H1 (cell line): Measurements from ENCODE around the gene GOLGA8F.
"Not testable (repeated sequence)": the region's sequence is repeated elsewhere in the genome, so short reads cannot be mapped to it uniquely, and the experiment has no call there.

Source experiments
- CBX5 ChIP-seq: fragments of 300-800, 300-1000 bp; sonication (generic); IDR thresholded peaks from 2 replicates; pipeline ENCODE4 v1.7.1; 2016; ENCODE audit warnings: antibody characterized with exemption, low read length, low read depth
- CHD2 ChIP-seq: IDR thresholded peaks from 2 replicates; pipeline ENCODE4 v1.6.1; 2012; ENCODE audit warnings: low read length, improper control_type of control experiment
- EZH2 ChIP-seq: fragments of 200-600 bp; sonication (generic); IDR thresholded peaks from 2 replicates; pipeline ENCODE4 v1.7.1; 2012; ENCODE audit warnings: low read depth, mild to moderate bottlenecking, moderate library complexity, low read length, inconsistent platforms; ENCODE audit not compliant: severe bottlenecking
- HDAC6 ChIP-seq: IDR thresholded peaks from one replicate; pipeline ENCODE4 v1.7.1; 2012; ENCODE audit warnings: low read depth, mild to moderate bottlenecking, inconsistent platforms, low read length, moderate library complexity
- KDM5A ChIP-seq: fragments of 200-600 bp; IDR thresholded peaks from 2 replicates; pipeline ENCODE4 v1.7.1; 2012; ENCODE audit warnings: mild to moderate bottlenecking, low read length, inconsistent platforms, mixed read lengths
- POLR2A ChIP-seq, 2 experiments: IDR thresholded peaks; 1 replicate in 1 of 2; 2 replicates in 1 of 2; pipeline ENCODE4 v1.6.1; 2011; ENCODE audit warnings: low read depth in 2 of 2, low read length in 2 of 2, mild to moderate bottlenecking in 2 of 2; ENCODE audit errors: control extremely low read depth in 1 of 2
- POLR2AphosphoS5 ChIP-seq: IDR thresholded peaks from 2 replicates; pipeline ENCODE4 v1.6.1; 2011; ENCODE audit warnings: low read depth, low read length
- RAD21 ChIP-seq, 2 experiments: IDR thresholded peaks in 1 of 2; conservative IDR thresholded peaks in 1 of 2; 2 replicates each; pipeline ENCODE4 v1.6.1; 2011; ENCODE audit warnings: low read depth in 2 of 2, low read length in 2 of 2, improper control_type of control experiment in 1 of 2, inconsistent platforms in 1 of 2, mild to moderate bottlenecking in 1 of 2, moderate library complexity in 1 of 2
- SIN3A ChIP-seq, 2 experiments: IDR thresholded peaks in 1 of 2; conservative IDR thresholded peaks in 1 of 2; 2 replicates each; pipeline ENCODE4 v1.6.1; 2011 to 2012; ENCODE audit warnings: low read length in 2 of 2, improper control_type of control experiment in 1 of 2, low read depth in 1 of 2, mild to moderate bottlenecking in 1 of 2
- SP2 ChIP-seq: IDR thresholded peaks from 2 replicates; pipeline ENCODE4 v1.6.1; 2012; ENCODE audit warnings: mild to moderate bottlenecking, low read length, inconsistent platforms
- SRF ChIP-seq: IDR thresholded peaks from 2 replicates; pipeline ENCODE4 v1.6.1; 2011; ENCODE audit warnings: mild to moderate bottlenecking, low read depth, low read length, moderate library complexity
- TBP ChIP-seq: IDR thresholded peaks from 2 replicates; pipeline ENCODE4 v1.6.1; 2011; ENCODE audit warnings: low read depth, low read length, improper control_type of control experiment
- TF ChIP-seq, protein P1 (sequence below), 3 experiments: IDR thresholded peaks; 1 replicate in 2 of 3; 2 replicates in 1 of 3; pipeline versions ENCODE4 v1.5.1 to v1.6.1; 2011; ENCODE audit warnings: low read length in 3 of 3, mild to moderate bottlenecking in 3 of 3, inconsistent platforms in 2 of 3, low read depth in 1 of 3, moderate library complexity in 1 of 3; ENCODE audit not compliant: insufficient read depth in 1 of 3; ENCODE audit errors: control extremely low read depth in 1 of 3
- TF ChIP-seq, protein P2 (sequence below): IDR thresholded peaks from 2 replicates; pipeline ENCODE4 v1.6.1; 2012; ENCODE audit warnings: inconsistent platforms

DNA sequence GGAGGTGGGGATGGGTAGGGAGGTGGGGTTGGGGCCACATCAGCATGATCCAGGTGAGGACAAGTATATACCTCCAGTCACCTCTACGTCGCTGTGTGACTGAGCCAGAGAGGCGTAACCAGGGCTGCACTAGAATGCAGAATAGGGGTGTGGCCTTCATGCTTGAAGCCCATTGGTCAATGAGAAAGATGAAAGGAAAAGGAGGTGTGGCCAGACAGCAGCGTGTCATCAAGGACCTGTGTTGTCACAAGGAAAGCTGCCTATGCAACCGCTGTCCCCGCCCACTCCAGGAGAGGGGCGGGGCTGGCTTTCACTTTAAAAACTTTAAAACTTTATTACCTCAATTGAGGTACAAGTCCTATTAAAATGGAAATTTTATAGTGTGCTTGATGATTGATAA, 20.5 kb upstream of the GOLGA8F start, which contains the start of gene GOLGA6L24:
- TF ChIP-seq RAD21 (IDR thresholded peaks at IDR 0.05 in 1 of 2, conservative IDR thresholded peaks at IDR 0.05 in 1 of 2; ENCODE audit: low read depth in 2 of 2, low read length in 2 of 2); POLR2A (IDR thresholded peaks at IDR 0.05; ENCODE audit: control extremely low read depth in 1 of 2, low read depth in 2 of 2, low read length in 2 of 2); SRF; CHD2; KDM5A; EZH2; POLR2AphosphoS5; HDAC6; SP2; SIN3A (conservative IDR thresholded peaks at IDR 0.05 in 1 of 2, IDR thresholded peaks at IDR 0.05 in 1 of 2; ENCODE audit: low read depth in 1 of 2, low read length in 2 of 2); CBX5; TBP: not testable (repeated sequence)
- TF ChIP-seq, protein P1, sequence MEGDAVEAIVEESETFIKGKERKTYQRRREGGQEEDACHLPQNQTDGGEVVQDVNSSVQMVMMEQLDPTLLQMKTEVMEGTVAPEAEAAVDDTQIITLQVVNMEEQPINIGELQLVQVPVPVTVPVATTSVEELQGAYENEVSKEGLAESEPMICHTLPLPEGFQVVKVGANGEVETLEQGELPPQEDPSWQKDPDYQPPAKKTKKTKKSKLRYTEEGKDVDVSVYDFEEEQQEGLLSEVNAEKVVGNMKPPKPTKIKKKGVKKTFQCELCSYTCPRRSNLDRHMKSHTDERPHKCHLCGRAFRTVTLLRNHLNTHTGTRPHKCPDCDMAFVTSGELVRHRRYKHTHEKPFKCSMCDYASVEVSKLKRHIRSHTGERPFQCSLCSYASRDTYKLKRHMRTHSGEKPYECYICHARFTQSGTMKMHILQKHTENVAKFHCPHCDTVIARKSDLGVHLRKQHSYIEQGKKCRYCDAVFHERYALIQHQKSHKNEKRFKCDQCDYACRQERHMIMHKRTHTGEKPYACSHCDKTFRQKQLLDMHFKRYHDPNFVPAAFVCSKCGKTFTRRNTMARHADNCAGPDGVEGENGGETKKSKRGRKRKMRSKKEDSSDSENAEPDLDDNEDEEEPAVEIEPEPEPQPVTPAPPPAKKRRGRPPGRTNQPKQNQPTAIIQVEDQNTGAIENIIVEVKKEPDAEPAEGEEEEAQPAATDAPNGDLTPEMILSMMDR (IDR thresholded peaks at IDR 0.05; ENCODE audit: control extremely low read depth in 1 of 3, insufficient read depth in 1 of 3, low read depth in 1 of 3, low read length in 3 of 3): not testable (repeated sequence)
- TF ChIP-seq, protein P2, sequence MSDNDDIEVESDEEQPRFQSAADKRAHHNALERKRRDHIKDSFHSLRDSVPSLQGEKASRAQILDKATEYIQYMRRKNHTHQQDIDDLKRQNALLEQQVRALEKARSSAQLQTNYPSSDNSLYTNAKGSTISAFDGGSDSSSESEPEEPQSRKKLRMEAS: not testable (repeated sequence)
